Mammary epithelial cell (primary cell): ENCODE results near the gene S100PBP.

Experiments used
- EZH2 ChIP-seq: IDR thresholded peaks from 2 replicates; pipeline ENCODE4 v1.6.1; 2012; ENCODE audit warnings: low read length, inconsistent platforms, borderline replicate concordance
- TF ChIP-seq, protein P1 (sequence below), 2 donors: IDR thresholded peaks in 1 of 2; conservative IDR thresholded peaks in 1 of 2; 2 replicates each; pipeline ENCODE4 v1.5.1; 2011 to 2012; ENCODE audit warnings: inconsistent platforms in 2 of 2, low read length in 2 of 2, mild to moderate bottlenecking in 2 of 2, control low read depth in 1 of 2, low read depth in 1 of 2; ENCODE audit not compliant: insufficient read depth in 1 of 2; ENCODE audit errors: extremely low read depth in 1 of 2

DNA sequence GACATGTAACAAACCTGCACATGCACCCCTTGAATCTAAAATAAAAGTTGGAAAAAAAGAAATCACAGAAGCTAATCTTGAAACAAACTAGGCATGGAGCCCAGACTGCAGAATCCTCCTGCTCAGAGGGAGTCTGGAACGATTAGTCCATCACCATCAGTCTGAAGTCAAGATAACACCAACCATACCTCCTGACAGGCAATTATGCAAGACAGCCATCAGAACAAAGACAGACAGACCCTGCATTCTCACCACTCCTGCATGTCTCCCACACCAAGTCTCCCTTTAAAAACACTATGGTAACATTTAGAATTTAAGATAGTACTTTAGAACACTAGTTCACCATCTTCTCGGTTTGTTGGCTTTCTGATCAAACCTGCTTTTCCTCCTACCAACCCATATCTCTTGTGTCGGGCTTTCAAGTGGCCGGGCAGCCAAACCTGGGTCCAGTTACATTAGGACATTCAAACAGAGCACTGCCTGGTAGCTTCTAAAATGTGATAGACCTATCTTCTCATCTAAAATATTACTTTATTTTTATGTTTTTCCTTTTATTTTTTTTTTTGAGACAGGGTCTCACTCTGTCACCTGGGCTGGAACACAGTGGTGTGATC lies 10.4 kb upstream of the S100PBP start:
- TF ChIP-seq, protein P1, sequence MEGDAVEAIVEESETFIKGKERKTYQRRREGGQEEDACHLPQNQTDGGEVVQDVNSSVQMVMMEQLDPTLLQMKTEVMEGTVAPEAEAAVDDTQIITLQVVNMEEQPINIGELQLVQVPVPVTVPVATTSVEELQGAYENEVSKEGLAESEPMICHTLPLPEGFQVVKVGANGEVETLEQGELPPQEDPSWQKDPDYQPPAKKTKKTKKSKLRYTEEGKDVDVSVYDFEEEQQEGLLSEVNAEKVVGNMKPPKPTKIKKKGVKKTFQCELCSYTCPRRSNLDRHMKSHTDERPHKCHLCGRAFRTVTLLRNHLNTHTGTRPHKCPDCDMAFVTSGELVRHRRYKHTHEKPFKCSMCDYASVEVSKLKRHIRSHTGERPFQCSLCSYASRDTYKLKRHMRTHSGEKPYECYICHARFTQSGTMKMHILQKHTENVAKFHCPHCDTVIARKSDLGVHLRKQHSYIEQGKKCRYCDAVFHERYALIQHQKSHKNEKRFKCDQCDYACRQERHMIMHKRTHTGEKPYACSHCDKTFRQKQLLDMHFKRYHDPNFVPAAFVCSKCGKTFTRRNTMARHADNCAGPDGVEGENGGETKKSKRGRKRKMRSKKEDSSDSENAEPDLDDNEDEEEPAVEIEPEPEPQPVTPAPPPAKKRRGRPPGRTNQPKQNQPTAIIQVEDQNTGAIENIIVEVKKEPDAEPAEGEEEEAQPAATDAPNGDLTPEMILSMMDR (conservative IDR thresholded peaks at IDR 0.05 in 1 of 2, IDR thresholded peaks at IDR 0.05 in 1 of 2; ENCODE audit: extremely low read depth in 1 of 2, insufficient read depth in 1 of 2, low read depth in 1 of 2, low read length in 2 of 2) = no peak
- no peak for TF ChIP-seq EZH2
